Measurements from ENCODE around the gene INSIG1.

INSIG1 gene

DNA sequence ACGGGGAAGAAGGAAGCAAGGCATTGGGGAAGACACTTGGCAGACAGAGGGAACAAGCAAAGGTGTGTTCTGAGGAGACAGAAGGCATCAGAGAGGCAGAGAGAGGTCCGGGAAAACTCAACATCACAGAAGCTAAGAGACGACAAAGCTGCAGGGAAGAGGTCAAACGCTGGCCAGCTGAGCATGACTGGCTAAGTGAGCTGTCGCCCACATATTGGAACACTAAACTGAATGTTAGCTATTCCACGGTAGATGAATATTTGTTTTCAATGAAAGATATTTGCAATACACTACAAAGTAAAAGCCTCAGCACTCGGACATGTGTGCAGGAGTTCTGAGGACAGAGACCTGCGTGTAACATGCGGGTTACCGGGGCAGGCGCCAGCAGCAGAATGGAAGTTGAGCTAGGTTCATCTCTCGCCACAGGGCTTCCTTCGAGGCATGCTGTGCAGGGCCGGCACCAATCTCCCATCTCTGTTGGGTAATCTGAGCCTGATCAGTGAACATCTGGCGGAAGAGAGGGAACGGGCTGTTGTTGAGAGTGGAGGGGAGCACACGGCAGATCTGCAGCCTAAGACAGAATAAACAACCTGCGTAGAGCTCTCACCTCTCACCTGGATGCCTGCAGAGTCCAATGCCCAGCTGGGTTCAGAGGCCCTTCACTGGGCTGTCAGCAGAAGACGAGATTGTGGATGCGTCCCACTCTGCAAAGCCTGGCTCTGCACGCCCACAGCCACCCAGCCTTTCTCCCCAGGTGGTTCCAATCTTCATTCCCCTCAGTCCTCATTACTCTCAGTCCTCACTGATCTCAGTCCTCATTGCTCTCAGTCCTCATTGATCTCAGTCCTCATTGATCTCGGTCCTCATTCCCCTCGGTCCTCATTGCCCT is 35.9 kb downstream of the INSIG1 start:
- no peak for DNase-seq

DNA sequence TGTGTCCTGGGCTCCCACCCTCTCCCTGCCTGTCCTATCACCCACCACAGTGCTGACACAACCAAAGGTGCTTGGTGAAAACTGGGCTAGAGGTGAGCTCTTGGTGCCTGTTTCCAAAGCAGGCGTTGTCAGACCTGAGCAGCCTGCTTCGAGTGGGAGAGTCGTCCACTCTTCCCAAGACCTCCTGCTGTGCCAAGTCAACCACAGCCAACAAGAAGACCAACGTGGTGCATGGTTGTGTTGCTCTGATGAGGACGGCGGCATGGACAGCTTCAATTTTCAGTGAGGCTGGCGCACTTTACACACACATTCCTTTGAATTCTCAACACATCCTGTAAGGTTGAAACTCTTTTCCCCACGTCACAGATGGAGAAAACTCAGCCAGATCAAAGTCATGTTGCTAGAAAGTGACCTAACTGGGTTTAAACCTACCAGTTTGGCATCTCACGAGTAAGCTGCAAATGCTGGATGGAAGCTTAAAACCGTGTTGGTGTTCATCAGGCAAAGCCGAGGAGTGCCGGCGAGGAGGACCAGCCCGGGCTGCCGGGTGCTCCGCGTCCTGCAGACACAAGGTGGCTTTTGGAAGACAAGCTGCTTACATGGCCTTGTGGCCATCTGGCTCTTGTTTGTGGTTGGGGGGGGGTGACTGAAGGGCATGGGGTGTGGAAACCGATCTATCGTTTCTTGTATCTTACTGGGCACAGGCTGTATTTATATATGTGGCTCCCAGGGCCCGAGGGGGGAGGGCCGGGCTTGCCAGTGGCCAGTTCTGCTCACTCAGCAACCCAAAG is 39.3 kb downstream of the INSIG1 start:
- DNase-seq: no peak

DNA sequence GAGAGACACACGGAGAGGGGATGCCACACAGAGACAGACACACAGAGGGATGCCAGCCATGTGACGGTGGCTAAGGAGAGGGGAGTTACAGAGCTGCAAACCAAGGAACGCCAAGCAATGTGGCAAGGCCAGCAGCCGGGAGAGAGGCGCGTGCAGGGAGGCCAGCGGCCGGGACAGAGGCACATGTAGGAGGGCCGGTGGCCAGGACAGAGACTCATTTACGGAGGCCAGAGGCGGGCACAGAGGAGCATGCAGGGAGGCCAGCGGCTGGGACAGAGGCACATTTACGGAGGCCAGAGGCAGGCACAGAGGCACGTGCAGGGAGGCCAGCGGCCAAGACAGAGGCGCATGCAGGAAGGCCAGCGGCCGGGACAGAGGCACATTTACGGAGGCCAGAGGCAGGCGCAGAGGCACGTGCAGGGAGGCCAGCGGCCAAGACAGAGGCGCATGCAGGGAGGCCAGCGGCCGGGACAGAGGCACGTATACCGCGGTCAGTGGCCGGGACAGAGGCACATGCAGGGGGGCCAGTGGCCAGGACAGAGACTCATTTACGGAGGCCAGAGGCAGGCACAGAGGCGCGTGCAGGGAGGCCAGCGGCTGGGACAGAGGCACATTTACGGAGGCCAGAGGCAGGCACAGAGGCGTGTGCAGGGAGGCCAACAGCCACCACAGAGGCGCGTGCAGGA is 40.4 kb downstream of the INSIG1 start:
- no peak for DNase-seq

DNA sequence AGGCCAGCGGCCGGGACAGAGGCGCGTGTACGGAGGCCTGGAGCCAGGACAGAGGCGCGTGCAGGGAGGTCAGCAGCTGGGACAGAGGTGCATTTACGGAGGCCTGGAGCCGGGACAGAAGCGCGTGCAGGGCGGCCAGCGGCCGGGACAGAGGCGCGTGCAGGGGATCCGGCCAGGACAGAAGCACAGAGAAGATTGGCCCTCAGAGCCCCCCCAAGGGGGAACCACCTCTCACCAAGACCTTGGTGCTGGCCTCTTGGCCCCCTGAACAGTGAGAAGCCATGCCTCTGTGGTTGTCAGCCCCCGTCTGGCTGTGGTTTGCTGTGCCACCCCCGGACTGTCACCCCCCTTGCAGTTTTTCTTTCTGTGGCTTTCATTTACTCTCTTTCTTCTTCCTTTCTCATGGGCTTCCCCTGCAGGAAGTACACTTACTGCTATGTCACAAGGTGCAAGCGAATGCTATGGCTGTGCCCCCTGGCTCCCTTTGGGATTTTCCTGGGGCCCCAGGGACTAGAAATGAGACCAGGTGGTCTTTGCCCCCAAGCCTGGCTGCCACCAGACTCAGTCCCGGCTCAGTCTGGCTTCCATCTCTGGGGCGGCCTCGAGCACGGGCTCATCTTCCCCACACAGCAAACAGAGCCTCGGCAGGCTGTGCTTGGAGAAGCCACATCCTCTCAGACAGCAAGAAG is 41.1 kb downstream of the INSIG1 start:
- no peak for DNase-seq

DNA sequence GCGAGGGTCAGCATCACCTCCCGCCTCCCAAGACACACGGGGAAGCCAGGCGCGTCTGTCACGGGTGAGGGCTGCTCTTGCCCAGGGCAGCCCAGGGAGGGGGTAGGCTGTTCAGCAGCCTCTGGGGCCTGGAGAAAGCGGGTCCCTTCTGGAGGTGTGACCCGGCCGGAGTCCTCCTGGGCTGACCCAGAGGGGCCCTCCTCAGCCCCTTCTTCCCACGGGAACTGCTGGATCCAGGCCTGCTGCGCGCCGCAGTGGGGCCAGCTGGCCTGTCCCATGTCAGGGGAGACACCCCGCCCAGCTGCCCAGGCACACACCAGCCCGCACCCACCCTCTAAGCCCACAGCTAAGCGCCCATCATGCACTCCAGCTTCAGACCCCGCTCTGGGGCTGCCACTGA is 41.8 kb downstream of the INSIG1 start:
- DNase-seq: no peak

DNA sequence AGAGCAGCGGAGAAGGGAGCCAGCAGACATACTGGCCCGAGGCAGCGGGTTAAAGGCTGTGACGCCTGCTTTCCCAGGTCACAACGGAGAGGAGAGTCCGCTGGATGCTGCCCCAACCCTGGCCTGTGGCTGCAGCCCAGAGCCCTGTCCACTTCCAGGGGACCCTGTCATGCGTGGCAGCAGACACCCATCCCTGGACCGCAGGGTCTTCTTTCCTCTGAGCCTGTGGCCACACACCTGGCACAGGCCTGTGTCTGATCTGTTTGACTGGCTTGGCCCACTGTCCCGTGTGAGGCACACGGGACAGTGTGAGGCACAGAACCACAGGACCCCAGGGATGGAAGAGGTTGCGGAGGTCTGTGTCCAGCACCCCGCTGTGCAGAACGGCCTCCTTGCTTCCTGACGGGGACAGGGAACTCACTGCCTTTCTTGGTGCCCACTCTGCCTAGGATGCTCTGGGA is 42.4 kb downstream of the INSIG1 start:
- DNase-seq: no peak

DNA sequence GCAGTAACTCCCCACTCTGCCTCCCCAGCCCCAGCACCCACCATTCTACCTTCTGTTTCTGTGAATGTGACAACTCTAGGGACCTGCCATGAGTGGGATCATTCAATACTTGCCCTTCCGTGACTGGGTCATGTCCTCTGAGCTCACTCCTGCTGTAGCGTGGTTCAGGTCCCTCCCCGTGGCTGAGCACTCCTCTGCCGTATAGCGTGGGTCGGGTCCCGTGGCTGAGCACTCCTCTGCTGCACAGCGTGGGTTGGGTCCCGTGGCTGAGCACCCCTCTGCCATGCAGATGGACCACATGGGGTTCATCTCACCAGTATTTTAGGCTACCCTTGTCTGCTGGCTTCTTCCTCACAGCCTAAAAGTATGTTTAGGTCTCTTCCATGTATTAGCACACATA is 43.0 kb downstream of the INSIG1 start:
- DNase-seq: no peak

DNA sequence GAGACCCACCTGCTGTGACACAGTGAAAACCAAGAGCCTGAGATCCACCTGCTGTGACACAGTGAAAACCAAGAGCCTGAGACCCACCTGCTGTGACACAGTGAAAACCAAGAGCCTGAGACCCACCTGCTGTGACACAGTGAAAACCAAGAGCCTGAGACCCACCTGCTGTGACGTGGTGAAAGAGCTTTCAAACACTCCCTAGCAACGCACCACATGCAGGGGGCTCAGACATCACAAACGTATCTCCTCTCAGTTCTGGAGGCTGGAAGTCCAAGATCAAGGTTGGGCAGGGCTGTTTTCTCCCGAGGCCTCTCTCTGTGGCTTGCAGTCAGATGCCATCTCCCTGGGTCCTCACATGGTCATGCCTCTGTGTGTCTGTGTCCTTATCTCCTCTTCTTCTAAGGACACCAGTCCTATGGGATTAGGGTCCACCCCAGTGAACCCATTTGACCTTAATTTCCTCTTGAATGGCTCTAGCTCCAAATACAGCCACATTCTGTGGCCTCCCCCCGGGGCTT is 43.8 kb downstream of the INSIG1 start:
- no peak for DNase-seq

DNA sequence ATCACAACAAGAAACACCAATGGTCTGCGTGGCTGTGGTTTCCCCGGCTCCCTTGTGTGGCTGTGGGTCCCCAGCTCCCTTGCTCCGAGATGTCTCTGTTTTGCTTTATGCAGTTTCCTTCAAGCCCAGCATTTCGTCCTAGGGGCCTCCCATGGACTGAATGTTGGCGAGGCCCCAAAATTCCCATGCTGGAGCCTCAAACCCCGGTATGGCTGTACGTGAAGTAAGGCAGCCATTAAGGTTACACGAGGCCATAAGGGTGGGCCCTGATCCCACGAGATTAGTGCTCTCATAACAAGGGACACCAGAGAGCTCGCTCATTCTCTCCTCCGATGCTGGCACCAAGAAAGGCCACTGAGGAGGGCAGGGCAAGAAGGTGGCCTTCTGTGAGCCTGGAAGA is 44.6 kb downstream of the INSIG1 start:
- no peak for DNase-seq

DNA sequence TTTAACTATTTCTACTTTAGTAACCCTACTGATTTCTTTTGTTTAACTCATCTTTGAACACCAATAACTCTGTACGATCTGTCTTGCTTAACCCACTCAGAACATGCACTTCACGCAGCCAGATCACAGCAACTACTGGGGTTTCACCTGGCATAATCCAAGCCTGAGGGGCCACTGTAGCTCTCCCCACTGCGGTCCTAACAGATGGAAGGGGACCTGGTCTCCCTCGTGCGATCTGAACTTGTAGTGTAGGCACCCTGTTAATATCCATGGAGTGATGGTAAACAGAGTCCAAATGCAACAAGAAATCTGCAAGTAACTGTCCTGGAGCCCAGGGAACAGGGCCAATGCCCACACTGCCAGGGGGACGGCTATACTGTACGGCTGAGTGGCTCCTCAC is 45.5 kb downstream of the INSIG1 start:
- DNase-seq: no peak

DNA sequence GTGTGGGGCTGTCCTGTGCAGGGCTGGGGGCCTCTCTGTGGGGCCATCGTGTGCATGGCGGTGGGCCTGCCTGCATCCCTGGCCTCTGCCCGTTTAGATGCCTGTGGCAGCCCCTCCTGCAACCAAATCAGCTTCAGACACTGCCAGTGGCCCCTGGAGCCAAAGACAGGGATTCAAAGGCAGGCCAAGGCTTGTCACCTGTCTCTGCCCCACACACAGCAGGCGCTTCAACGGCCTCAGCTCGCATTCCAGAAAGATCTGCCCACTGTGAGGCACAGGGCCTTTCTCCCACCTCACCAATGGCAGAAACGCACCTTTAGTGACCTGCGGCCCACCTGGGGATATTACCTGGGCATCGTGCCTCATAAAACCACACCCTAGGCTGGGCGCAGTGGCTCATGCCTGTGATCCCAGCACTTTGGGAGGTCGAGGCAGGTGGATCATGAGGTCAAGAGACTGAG is 46.0 kb downstream of the INSIG1 start:
- DNase-seq: no peak

DNA sequence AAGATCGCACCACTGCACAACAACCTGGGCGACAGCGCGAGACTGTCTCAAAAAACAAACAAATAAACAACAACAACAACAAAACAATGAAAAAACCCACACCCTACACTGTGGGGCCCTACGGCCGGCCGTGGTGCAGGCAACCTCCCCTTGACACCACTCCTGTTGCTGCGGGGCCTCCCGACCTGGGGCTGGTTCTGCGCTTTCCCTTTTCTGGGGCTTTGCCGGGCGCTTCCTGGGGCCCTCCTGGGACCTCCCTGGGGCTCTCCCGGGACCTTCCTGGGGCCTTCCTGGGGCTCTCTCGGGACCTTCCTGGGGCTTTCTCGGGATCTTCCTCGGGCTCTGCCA is 46.6 kb downstream of the INSIG1 start:
- no peak for DNase-seq

DNA sequence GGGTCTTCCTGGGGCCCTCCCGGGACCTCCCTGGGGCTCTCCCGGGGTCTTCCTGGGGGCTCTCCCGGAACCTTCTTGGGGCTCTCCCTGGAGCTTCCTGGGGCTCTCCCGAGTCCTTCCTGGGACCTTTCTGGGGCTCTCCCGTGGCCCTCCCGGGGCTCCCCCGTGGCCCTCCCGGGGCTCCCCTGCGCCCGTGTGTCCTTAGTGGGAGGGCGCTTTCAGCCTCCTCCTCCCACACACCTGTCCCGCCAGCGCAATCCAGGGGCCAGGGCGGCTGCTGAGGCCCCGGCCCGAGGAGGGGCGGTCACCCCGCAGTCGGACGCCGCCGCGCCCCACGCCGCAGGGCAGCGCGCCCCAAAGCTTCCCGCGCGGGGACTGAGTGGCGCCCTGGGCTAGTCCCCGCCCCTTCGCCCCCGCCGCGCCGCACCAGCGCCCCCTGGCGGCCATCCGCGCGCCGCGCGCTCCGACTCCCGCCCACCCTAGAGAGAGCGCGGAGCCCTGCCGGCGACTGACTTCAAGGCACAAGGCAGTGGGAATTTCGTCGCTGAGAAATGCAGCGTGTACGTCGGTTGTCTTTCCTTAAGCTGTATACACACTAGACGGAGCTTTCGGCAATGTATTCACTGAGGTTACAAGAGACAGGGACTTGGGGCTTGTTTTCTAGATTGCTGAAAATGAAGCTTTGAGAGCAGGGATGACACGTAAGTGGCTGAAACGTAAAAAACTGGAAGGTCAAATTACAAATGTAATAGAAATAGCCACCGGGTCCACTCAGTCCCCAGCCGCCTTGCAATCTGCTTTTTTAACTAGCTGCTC is 47.1 kb downstream of the INSIG1 start:
- peak; percentile 28 for DNase-seq

DNA sequence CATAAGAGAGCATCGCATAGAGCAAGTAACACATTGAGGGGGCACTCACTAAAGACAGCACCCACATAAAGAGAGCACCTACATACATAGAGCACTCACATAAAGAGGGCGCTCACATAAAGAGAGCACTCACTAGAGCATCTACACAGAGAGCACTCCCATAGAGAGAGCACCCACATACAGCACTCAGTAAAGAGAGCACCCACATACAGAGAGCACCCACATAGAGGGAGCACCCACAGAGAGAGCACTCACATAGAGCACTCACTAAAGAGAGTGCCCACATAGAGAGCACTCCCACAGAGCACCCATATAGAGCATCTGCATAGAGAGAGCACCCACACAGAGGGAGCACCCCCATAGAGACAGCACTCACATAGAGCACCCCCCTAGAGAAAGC is 47.8 kb downstream of the INSIG1 start:
- DNase-seq: no peak

DNA sequence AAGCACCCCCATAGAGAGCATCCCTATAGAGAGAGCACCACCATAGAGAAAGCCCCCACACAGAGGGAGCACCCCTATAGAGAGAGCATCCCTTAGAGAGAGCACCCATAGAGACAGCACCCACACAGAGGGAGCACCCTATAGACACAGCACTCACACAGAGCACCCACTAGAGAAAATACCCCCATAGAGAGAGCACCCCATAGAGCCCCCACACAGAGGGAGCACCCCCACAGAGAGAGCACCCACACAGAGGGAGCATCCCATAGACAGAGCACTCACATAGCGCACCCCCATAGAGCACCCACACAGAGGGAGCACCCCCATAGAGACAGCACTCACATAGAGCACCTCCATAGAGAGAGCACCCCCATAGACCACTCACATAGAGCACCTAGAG is 48.6 kb downstream of the INSIG1 start:
- no peak for DNase-seq

DNA sequence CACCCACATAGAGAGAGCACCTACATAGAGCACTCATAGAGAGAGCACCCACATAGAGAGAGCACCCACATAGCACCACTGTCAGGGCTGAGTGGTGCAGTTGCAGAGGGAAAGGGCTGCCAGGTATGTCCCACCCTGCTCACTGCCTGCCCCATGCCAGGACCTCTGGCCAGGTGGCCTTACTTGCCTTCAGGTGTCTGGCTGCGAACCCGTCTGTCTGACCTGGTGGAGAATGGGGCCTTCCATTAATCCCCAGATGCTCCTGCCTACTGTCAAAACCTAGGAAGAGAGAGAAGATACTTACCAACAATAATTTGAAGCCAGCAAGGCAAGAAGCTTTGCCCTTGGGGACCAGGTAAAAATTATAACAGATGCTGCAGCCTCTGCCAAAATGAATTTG is 51.1 kb downstream of the INSIG1 start:
- no peak for DNase-seq

DNA sequence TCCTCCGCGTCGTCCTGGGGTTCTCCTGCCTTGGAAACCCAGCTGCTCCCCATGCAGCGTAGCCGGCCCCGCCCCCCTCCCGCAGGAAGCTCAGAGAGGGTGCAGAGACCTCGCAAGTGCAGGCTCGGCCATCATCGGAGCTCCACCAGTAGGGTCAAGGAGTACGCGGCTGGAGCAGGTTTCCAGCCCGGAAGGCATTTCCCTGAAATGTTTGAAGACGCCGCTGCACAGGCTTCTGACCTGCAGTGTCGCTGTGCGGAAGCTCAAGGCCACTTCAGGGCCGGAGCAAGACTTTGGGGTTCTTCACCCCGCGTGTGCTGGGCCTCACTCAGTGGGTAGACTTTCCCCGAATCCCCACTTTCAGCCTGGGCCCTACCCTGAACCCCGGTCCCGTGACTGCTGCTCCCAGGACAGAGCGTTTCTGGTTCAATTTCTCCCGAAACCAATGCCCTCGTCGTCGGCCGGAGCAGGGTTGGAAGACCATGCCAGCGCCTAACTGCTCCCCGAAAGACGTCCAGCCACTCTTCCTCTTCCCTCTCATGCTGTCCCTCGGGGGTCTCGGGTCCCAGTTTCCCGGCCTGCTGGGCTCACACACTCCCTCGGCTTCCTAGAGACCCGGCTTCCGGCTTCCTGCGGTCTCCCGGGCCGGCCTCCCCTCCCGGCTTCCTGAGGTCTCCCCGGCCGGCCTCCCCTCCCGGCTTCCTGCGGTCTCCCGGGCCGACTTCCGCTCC is 52.1 kb downstream of the INSIG1 start:
- DNase-seq: no peak

DNA sequence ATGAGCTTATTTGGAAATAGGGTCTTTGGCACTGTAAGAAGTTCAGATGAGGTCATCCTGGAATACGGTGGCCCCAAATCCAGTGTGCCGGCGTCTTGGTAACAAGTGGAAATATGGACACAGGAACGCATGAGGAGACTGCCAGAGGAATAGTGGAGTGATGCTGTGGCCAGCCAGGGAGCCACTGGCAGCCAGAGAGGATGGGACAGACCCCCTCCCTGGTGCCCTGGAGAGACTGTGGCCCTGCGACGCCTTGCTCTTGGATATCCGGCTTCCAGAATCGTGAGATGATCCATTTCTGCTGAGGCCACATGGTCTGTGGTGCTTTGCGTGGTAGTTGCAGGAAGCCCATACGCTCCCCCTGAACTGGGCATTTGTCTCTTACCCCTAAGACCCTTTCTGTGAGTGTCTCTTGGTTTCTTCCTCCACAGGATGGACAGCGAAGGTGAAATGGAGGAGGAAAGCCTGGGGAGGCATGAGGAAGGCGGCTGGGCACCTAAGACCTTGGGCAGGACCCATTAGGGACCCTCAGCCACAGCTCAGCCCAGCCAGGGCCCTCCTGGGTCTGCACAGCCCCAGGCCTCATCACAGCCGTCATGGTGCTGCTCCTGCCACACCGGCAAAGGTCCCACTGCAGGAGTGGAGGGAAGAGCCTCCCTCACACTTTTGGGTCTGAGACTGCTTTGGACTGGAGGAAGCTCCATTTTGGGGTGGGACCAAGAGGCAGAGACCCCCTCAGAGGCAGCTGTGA is 53.6 kb downstream of the INSIG1 start:
- DNase-seq: no peak

DNA sequence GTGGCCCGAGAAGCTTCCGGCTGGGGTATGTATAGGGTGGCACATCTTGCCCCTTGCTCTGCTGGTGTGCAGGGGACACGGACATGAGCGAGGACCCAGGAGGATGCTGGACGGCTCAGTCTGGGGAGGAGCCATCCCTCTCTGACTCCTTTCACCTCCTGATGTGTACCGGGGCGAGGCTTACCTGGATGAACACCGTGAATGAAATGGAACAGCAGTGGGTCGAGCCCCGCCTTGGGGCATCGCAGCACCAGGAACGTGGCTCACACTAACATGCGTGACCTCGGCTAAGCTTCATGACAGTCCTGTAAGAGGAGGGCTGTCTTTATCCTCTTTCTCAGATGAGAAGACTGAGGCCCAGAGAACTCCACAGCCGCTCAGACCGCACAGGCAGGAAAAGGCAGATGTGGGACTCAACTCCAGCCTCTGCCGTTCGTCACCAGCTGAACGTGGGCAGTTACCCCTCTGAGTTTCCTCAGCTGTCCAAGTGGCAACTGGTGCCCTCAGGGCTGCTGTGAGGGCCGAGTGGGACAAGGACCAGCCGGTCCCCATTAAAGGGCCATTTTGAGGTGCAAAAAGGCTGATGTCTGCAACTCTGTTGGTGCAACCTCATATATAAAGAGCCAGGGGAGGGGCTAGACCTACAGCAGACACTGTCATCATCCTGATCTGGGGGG is 54.5 kb downstream of the INSIG1 start:
- DNase-seq: no peak

DNA sequence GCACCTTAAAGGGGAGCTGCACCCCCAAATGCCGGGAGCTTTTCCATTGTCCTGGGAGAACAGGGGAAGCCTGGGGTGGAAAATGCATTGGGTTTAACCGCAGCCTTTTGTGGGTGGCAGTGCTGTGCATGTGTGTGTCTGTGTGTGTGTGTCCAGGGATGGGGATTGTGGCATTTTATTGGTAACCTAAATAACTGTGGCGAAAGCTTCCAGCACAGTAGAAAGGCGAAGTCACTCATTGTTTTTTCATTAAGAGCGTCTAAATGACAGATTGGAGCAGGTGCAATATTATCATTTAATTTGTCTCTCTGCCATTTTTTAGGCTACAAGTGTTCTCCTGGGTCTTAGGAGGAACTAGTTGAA is 55.1 kb downstream of the INSIG1 start:
- no peak for DNase-seq

Data from NCI-H226 (cell line).